ENCODE results near the gene CD59.

The CD59 gene

GRCh38 chr11:33775467-33775807, 39.2 kb upstream of the CD59 start:
- no peak overlapping the region for H3K4me3 ChIP-seq (ENCODE audit: low read depth, low read length)
- in situ Hi-C loops (cut with HindIII; ENCODE audit: low sequenced_read_pairs) = no loop called here
- DNase-seq (ENCODE audit: low read depth, low spot score) = no peak
- TF ChIP-seq, protein P1, sequence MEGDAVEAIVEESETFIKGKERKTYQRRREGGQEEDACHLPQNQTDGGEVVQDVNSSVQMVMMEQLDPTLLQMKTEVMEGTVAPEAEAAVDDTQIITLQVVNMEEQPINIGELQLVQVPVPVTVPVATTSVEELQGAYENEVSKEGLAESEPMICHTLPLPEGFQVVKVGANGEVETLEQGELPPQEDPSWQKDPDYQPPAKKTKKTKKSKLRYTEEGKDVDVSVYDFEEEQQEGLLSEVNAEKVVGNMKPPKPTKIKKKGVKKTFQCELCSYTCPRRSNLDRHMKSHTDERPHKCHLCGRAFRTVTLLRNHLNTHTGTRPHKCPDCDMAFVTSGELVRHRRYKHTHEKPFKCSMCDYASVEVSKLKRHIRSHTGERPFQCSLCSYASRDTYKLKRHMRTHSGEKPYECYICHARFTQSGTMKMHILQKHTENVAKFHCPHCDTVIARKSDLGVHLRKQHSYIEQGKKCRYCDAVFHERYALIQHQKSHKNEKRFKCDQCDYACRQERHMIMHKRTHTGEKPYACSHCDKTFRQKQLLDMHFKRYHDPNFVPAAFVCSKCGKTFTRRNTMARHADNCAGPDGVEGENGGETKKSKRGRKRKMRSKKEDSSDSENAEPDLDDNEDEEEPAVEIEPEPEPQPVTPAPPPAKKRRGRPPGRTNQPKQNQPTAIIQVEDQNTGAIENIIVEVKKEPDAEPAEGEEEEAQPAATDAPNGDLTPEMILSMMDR (IDR thresholded peaks at IDR 0.05; ENCODE audit: low read depth, low read length) = no peak

DNA sequence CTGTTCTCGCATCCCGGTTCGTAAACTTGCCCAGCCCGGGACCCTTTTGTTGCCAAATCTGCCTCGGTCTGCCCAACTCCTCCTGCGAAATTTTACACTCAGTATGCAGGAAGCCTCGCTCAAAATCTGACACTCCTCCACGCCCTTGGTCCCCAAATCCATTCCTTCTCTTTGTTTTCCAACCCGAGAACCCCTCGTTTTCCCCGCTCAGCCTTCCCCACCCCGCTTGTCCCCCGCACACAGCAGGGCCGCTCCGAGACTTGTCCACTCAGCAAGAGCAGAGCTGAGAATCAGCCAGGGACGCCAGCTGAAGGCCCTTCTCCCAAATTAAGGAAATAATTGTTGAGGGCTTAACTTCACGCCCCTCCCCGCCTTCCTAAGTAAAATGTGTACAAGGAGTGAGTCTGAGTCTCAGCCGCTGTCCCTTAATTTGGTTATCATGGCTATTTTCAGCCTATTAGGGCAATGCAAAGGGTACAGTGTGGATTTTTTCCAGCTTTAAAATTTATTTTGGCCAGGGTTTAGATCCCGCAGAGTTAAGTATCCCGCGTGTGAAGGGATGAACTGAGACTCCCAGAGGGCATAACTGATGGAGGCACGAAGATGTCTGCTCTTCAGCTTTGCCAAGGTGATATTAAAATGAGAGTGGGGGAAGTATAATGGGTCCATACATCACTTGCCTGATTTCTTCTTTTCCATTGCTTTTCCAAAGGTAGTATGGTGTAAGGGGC, 38.7 kb upstream of the CD59 start:
- DNase-seq (ENCODE audit: low read depth, low spot score) = no peak
- H3K4me3 ChIP-seq (ENCODE audit: low read depth, low read length) = peak overlapping the region; percentile 89
- TF ChIP-seq, protein P1 (IDR thresholded peaks at IDR 0.05; ENCODE audit: low read depth, low read length) = no peak
- in situ Hi-C loops (cut with HindIII; ENCODE audit: low sequenced_read_pairs) = no loop called here

- peak within 1 kb of the TSS; percentile 89 for H3K4me3 ChIP-seq (ENCODE audit: low read depth, low read length)
- in situ Hi-C loops (cut with HindIII; ENCODE audit: low sequenced_read_pairs) = no loop called here
- TF ChIP-seq, protein P1 (IDR thresholded peaks at IDR 0.05; ENCODE audit: low read depth, low read length) = no peak
- DNase-seq (ENCODE audit: low read depth, low spot score) = peak; percentile 84
These were observed 37.9 kb upstream of the CD59 start, which contains the start of gene FBXO3 for GRCh38 chr11:33773987-33774735. FBXO3 (minus strand) TSS chr11:33774520; CDS start chr11:33774497, 23 bp downstream.

- TF ChIP-seq, protein P1 (IDR thresholded peaks at IDR 0.05; ENCODE audit: low read depth, low read length) = no peak
- in situ Hi-C loops (cut with HindIII; ENCODE audit: low sequenced_read_pairs) = no loop called here
- H3K4me3 ChIP-seq (ENCODE audit: low read depth, low read length) = peak overlapping the region; percentile 89
- no peak for DNase-seq (ENCODE audit: low read depth, low spot score)
These were observed 37.3 kb upstream of the CD59 start for GRCh38 chr11:33773404-33773986.

DNA sequence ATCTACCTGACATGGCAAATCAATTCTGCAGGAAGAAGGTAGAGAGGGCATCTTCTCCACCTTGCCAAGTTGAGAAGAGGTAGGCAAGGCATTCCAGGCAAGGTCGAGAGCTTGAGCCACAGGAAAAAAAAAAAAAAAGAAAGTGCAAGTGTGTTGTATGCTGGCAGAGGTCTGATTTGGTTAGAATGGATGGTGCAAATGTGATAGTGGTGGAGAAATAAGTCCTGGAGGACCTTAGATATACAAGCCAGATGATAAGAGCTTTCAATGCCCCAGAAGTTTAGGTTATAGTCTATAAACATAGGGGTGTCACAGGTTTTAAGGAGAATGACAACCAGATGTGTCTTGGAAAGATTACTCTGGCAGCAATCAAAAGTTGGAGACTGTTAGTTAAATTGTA, 36.6 kb upstream of the CD59 start:
- TF ChIP-seq, protein P1 (IDR thresholded peaks at IDR 0.05; ENCODE audit: low read depth, low read length) = no peak
- H3K4me3 ChIP-seq (ENCODE audit: low read depth, low read length) = no peak overlapping the region
- DNase-seq (ENCODE audit: low read depth, low spot score) = no peak
- in situ Hi-C loops (cut with HindIII; ENCODE audit: low sequenced_read_pairs) = no loop called here

DNA sequence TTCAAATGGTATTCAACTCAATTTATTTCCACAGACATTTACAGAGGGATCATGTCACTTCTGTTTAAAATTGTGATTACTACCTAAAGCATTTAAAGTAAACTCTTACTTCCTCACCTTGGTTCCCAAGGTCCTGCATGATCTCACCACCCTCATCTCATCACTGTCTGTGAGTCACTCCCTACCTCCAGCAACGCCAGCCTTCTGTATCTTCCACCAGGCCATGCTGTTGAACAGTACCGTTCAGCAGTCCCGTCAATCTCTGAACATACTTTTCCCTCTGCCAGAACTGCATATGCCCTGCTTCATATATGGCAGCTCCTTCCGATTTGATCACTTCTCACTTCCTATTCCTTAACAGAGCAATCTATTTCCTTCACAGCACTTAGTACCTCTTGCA, 36.1 kb upstream of the CD59 start:
- in situ Hi-C loops (cut with HindIII; ENCODE audit: low sequenced_read_pairs) = no loop called here
- TF ChIP-seq, protein P1 (IDR thresholded peaks at IDR 0.05; ENCODE audit: low read depth, low read length) = no peak
- DNase-seq (ENCODE audit: low read depth, low spot score) = peak; percentile 9
- no peak overlapping the region for H3K4me3 ChIP-seq (ENCODE audit: low read depth, low read length)
